Mesenchymal stem cell (in vitro differentiated cells and primary cell): Measurements from ENCODE around the gene TBCK.

ENCODE experiments used
- DNase-seq: peaks from one replicate; pipeline ENCODE4 v3.0.0-alpha.2; 2013
- H2AFZ ChIP-seq: one replicate; pipeline ENCODE4 v1.6.1; 2013; ENCODE audit warnings: low read depth, mild to moderate bottlenecking, control low read depth, inconsistent platforms, low read length, moderate library complexity
- H2AK5ac ChIP-seq: 2 replicates; pipeline ENCODE4 v1.6.1; 2013; ENCODE audit warnings: low read length, moderate library complexity, mild to moderate bottlenecking, inconsistent platforms; ENCODE audit not compliant: severe bottlenecking
- H2BK120ac ChIP-seq: one replicate; pipeline ENCODE4 v1.6.1; 2013; ENCODE audit warnings: low read depth, mild to moderate bottlenecking, inconsistent platforms, low read length, moderate library complexity
- H2BK12ac ChIP-seq, 2 experiments: one replicate each; pipeline ENCODE4 v1.6.1; 2013; ENCODE audit warnings: inconsistent platforms in 2 of 2, low read length in 2 of 2, mild to moderate bottlenecking in 2 of 2, moderate library complexity in 2 of 2, control low read depth in 1 of 2
- H2BK15ac ChIP-seq: one replicate; pipeline ENCODE4 v1.6.1; 2013; ENCODE audit warnings: mild to moderate bottlenecking, low read depth, inconsistent platforms; ENCODE audit not compliant: poor library complexity, severe bottlenecking
- H2BK5ac ChIP-seq: 2 replicates; pipeline ENCODE4 v1.6.1; 2013; ENCODE audit warnings: low read depth, mild to moderate bottlenecking, low read length, control low read depth, inconsistent platforms; ENCODE audit not compliant: poor library complexity, severe bottlenecking
- H3K14ac ChIP-seq, 2 experiments: one replicate each; pipeline ENCODE4 v1.6.1; 2013; ENCODE audit warnings: inconsistent platforms in 2 of 2, low read length in 2 of 2, control low read depth in 1 of 2, mild to moderate bottlenecking in 1 of 2, moderate library complexity in 1 of 2
- H3K18ac ChIP-seq, 2 experiments: one replicate each; pipeline ENCODE4 v1.6.1; 2013; ENCODE audit warnings: inconsistent platforms in 2 of 2, low read length in 2 of 2, control low read depth in 1 of 2, low read depth in 1 of 2, mild to moderate bottlenecking in 1 of 2
- H3K23ac ChIP-seq, 2 experiments: one replicate each; pipeline ENCODE4 v1.6.1; 2013; ENCODE audit warnings: inconsistent platforms in 2 of 2, low read length in 2 of 2, mild to moderate bottlenecking in 2 of 2, moderate library complexity in 2 of 2, control low read depth in 1 of 2
- H3K27ac ChIP-seq: 2 replicates; pipeline ENCODE4 v1.5.1; 2013; ENCODE audit warnings: mild to moderate bottlenecking, moderate library complexity, low read length, control low read depth, inconsistent platforms; ENCODE audit not compliant: poor library complexity, severe bottlenecking
- H3K27me3 ChIP-seq, 2 experiments: 2 replicates each; pipeline versions ENCODE4 v1.6.1 to v1.7.0; 2013; ENCODE audit warnings: low read length in 2 of 2, mild to moderate bottlenecking in 2 of 2, moderate library complexity in 2 of 2, control low read depth in 1 of 2, inconsistent platforms in 1 of 2; ENCODE audit not compliant: control insufficient read depth in 1 of 2, insufficient read depth in 1 of 2
- H3K36me3 ChIP-seq, 2 experiments: 2 replicates each; pipeline versions ENCODE4 v1.6.1 to v1.7.0; 2013; ENCODE audit warnings: low read length in 2 of 2, control low read depth in 1 of 2, inconsistent platforms in 1 of 2, low read depth in 1 of 2, mild to moderate bottlenecking in 1 of 2; ENCODE audit not compliant: insufficient read depth in 2 of 2, control insufficient read depth in 1 of 2
- H3K4ac ChIP-seq, 2 experiments: one replicate each; pipeline ENCODE4 v1.6.1; 2013; ENCODE audit warnings: inconsistent platforms in 2 of 2, low read length in 2 of 2, mild to moderate bottlenecking in 2 of 2, moderate library complexity in 2 of 2, control low read depth in 1 of 2, low read depth in 1 of 2
- H3K4me1 ChIP-seq: 2 replicates; pipeline ENCODE4 v1.6.1; 2013; ENCODE audit warnings: low read depth, low read length, control low read depth; ENCODE audit not compliant: control insufficient read depth, insufficient read depth
- H3K4me2 ChIP-seq: 2 replicates; pipeline ENCODE4 v1.6.1; 2013; ENCODE audit warnings: low read length, mild to moderate bottlenecking, inconsistent platforms; ENCODE audit not compliant: poor library complexity, severe bottlenecking
- H3K4me3 ChIP-seq, 2 experiments: 2 replicates each; pipeline versions ENCODE4 v1.5.1 to v1.7.0; 2013; ENCODE audit warnings: low read length in 2 of 2, mild to moderate bottlenecking in 2 of 2, control low read depth in 1 of 2, low read depth in 1 of 2; ENCODE audit not compliant: insufficient read depth in 1 of 2
- H3K79me1 ChIP-seq: replicated peaks from 2 replicates; pipeline ENCODE4 v1.6.1; 2013; ENCODE audit warnings: mild to moderate bottlenecking, control low read depth, low read length, inconsistent platforms; ENCODE audit not compliant: poor library complexity, severe bottlenecking
- H3K9ac ChIP-seq: 2 replicates; pipeline ENCODE4 v1.7.0; 2013; ENCODE audit warnings: mild to moderate bottlenecking, low read length, moderate library complexity
- H3K9me3 ChIP-seq: 2 replicates; pipeline ENCODE4 v1.7.0; 2013; ENCODE audit warnings: mild to moderate bottlenecking, low read length; ENCODE audit not compliant: control insufficient read depth
- H4K8ac ChIP-seq: one replicate; pipeline ENCODE4 v1.6.1; 2013; ENCODE audit warnings: inconsistent platforms, mild to moderate bottlenecking, low read length, moderate library complexity
- H4K91ac ChIP-seq: one replicate; pipeline ENCODE4 v1.6.1; 2013; ENCODE audit warnings: mild to moderate bottlenecking, low read length, inconsistent platforms
- WGBS: methylation state at CpG from one replicate; pipeline ENCODE4 v1.1.7; 2013; ENCODE audit warnings: mixed read lengths; 5-methylcytosine and 5-hydroxymethylcytosine counted together

Gene TBCK

GRCh38 chr4:106291678-106292077 is 24.3 kb downstream of the TBCK start:
- H3K79me1 ChIP-seq, result peaks cover 5% of the 10 kb centered on the region
- no peak overlapping the region for H4K8ac ChIP-seq
- WGBS, result 96% methylated on average over 5 of the region's 5 CpGs
- no peak overlapping the region for H2BK15ac ChIP-seq
- no peak overlapping the region for H3K27ac ChIP-seq
- H3K9me3 ChIP-seq, result no peaks in the 10 kb centered on the region
- H3K27me3 ChIP-seq, result no peaks in the 10 kb centered on the region
- peaks cover 10 to 51% of the 10 kb centered on the region in 2 experiments for H3K36me3 ChIP-seq
- no peak overlapping the region for H3K14ac ChIP-seq
- H2AFZ ChIP-seq, result no peak overlapping the region
- H4K91ac ChIP-seq, result no peak overlapping the region
- H3K18ac ChIP-seq, result no peak overlapping the region
- H3K4ac ChIP-seq, result no peak overlapping the region
- no peak overlapping the region for H2BK5ac ChIP-seq
- DNase-seq, result no peak
- H2BK120ac ChIP-seq, result no peak overlapping the region
- no peak overlapping the region for H3K9ac ChIP-seq
- H3K4me1 ChIP-seq, result peaks cover 5% of the 10 kb centered on the region
- H2AK5ac ChIP-seq, result no peak overlapping the region
- H2BK12ac ChIP-seq, result no peak overlapping the region
- H3K4me2 ChIP-seq, result no peak overlapping the region
- no peak overlapping the region for H3K4me3 ChIP-seq
- H3K23ac ChIP-seq, result no peak overlapping the region

DNA sequence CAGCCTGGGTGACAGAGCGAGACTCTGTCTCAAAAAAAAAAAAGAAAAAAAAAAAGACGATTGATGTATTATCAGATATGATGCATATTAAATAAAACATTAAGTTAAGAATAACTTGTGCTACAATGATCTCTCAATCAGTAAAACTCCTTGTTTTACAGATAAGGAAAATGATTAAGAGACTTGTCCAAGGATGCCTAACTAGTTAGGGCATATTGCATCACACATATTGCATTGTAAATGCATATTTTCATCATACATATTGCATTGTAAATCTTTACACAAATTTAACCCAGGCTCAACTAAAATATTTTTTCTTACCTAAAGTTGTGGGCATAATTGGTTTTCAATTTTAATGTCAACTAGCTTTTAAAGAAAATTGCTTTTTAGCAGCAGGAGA is 26.3 kb downstream of the TBCK start:
- Histone ChIP-seq H3K27me3 (no peaks in the 10 kb centered on the region), H3K9me3 (no peaks in the 10 kb centered on the region), H3K36me3 (peaks cover 13 to 38% of the 10 kb centered on the region in 2 experiments), H3K79me1 (peaks cover 9% of the 10 kb centered on the region), H3K18ac (no peak overlapping the region), H3K4me2 (no peak overlapping the region), H4K8ac (no peak overlapping the region), H2BK5ac (no peak overlapping the region), H3K4ac (no peak overlapping the region), H2BK120ac (no peak overlapping the region), H3K14ac (no peak overlapping the region), H2BK15ac (no peak overlapping the region), H2AK5ac (no peak overlapping the region), H2BK12ac (no peak overlapping the region), H2AFZ (no peak overlapping the region), H3K4me3 (no peak overlapping the region), H3K9ac (no peak overlapping the region), H3K23ac (no peak overlapping the region), H3K4me1 (peaks cover 8% of the 10 kb centered on the region), H3K27ac (no peak overlapping the region), H4K91ac (no peak overlapping the region)
- no CpG with 5 or more reads among the region's 2 CpGs for WGBS
- no peak for DNase-seq

- Histone ChIP-seq H3K4me2 (no peak overlapping the region), H3K14ac (no peak overlapping the region), H2BK15ac (no peak overlapping the region), H3K36me3 (peaks cover 6 to 20% of the 10 kb centered on the region in 2 experiments), H3K4ac (no peak overlapping the region), H3K79me1 (peaks cover 9% of the 10 kb centered on the region), H3K27me3 (no peaks in the 10 kb centered on the region), H3K4me3 (no peak overlapping the region), H3K27ac (peak overlapping the region; percentile 86), H2AK5ac (no peak overlapping the region), H2AFZ (no peak overlapping the region), H3K4me1 (peaks cover 8% of the 10 kb centered on the region), H4K91ac (no peak overlapping the region), H3K23ac (no peak overlapping the region), H2BK120ac (no peak overlapping the region), H4K8ac (no peak overlapping the region), H2BK12ac (no peak overlapping the region), H2BK5ac (no peak overlapping the region), H3K9ac (peak overlapping the region; percentile 76), H3K18ac (no peak overlapping the region), H3K9me3 (no peaks in the 10 kb centered on the region)
- DNase-seq, result peak; percentile 94
Observed at GRCh38 chr4:106287353-106287969, 28.5 kb downstream of the TBCK start.

DNA sequence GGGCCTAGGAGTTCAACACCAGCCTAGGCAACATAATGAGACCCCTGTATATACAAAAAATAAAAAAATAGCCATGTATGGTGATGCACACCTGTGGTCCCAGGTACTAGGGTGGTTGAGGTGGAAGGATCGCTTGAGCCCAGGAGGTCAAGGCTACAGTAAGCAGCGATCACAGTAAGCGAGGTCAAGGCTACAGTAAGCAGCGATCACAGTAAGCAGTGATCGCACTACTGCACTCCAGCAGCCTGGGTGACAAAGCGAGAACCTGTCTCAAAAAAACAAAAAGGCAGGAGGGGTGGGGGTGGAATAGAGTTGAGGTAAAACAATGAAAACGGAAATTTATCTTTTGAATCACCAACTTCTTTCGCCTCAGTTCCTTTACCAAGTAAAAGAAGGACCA is 29.4 kb downstream of the TBCK start:
- Histone ChIP-seq H3K4me1 (peaks cover 8% of the 10 kb centered on the region), H3K4me3 (no peak overlapping the region), H3K27ac (peak overlapping the region; percentile 63), H2AK5ac (peak overlapping the region; percentile 81), H3K9me3 (no peaks in the 10 kb centered on the region), H3K36me3 (peaks cover 6 to 15% of the 10 kb centered on the region in 2 experiments), H2AFZ (no peak overlapping the region), H2BK12ac (peak overlapping the region in 1 of 2 experiments; percentile 12), H2BK15ac (no peak overlapping the region), H3K4me2 (no peak overlapping the region), H3K79me1 (peaks cover 9% of the 10 kb centered on the region), H3K14ac (no peak overlapping the region), H4K91ac (peak overlapping the region; percentile 25), H3K23ac (no peak overlapping the region), H4K8ac (peak overlapping the region; percentile 2), H3K4ac (no peak overlapping the region), H2BK5ac (peak overlapping the region; percentile 66), H3K9ac (peak overlapping the region; percentile 76), H2BK120ac (no peak overlapping the region), H3K27me3 (no peaks in the 10 kb centered on the region), H3K18ac (no peak overlapping the region)
- no peak for DNase-seq
- over 99% methylated on average over 6 of the region's 8 CpGs for WGBS
